Measurements from ENCODE around the gene ZNF502. TPM values are rescaled to one million over a fixed set of nuclear protein-coding genes. Genes with fewer than 3 reads are reported as not detected.

ZNF502 gene
- total RNA-seq, 2 experiments from 2014 or later = 1.9 to 2.7 TPM

GRCh38 chr3:44761424-44762169 lies 49.1 kb downstream of the ZNF502 start, which contains the start of the genes KIAA1143 and KIF15:
TSS of gene KIAA1143 (minus strand) at chr3:44761619. CDS start at chr3:44761602, 17 bp downstream.
TSS of gene KIF15 (plus strand) at chr3:44761794. CDS start at chr3:44761866, 72 bp downstream.
- peak within 1 kb of the TSS; percentile 72 to 76 for H3K27ac ChIP-seq (ENCODE audit: low read depth in 1 of 2, low read length in 2 of 2)
- peaks cover 8% of the 10 kb centered on the region for H3K9me3 Mint-ChIP-seq

GRCh38 chr3:44762170-44762677 lies 49.8 kb downstream of the ZNF502 start:
- ChIA-PET CTCF (no interaction called here), POLR2A (interaction anchor here (0.6 to 4.2 kb wide), 9 partner anchors 25 to 424 kb away, joined by 3 to 39 read pairs (median 9); partner anchors contain the start of genes EXOSC7, TCAIM, ZDHHC3 and ZNF197)
- Mint-ChIP-seq H3K4me3 (peak overlapping the region; percentile 99), H3K27ac (peak overlapping the region; percentile 94), H3K36me3 (ENCODE audit: low read depth) (peaks cover 48% of the 10 kb centered on the region), H3K9me3 (peaks cover 8% of the 10 kb centered on the region), H3K27me3 (no peaks in the 10 kb centered on the region), H3K4me1 (ENCODE audit: low read depth) (peaks cover 35% of the 10 kb centered on the region)
- Histone ChIP-seq H3K36me3 (ENCODE audit: insufficient read depth, low read length) (no peaks in the 10 kb centered on the region), H3K27ac (ENCODE audit: low read depth in 1 of 2, low read length in 2 of 2) (no peak overlapping the region), H3K4me3 (ENCODE audit: low read length) (peak overlapping the region; percentile 73), H3K9me3 (ENCODE audit: control insufficient read depth in 1 of 2, insufficient read depth in 1 of 2, low read length in 2 of 2) (peaks cover 7% of the 10 kb centered on the region in 2 experiments), H3K27me3 (ENCODE audit: control insufficient read depth in 1 of 2, insufficient read depth in 2 of 2, low read length in 2 of 2) (no peaks in the 10 kb centered on the region), H3K4me1 (ENCODE audit: insufficient read depth, low read length) (peaks cover 16% of the 10 kb centered on the region)
- DNase-seq (peak in 1 of 14 experiments; percentile 10), ATAC-seq (ENCODE audit: poor library complexity) (no peak)
- intact Hi-C loops (cut with DNase I, micrococcal nuclease) = loop anchor here in 1 of 2 experiments (2.0 to 10.0 kb wide), 4 partner anchors 50 to 1140 kb away; partner anchors contain the start of genes ANO10, ZKSCAN7 and ZNF502
- TF ChIP-seq CTCF (IDR thresholded peaks at IDR 0.05) = no peak

More at GRCh38 chr3:44761424-44762169, 49.1 kb downstream of the ZNF502 start, which contains the start of the genes KIAA1143 and KIF15:
- no peaks in the 10 kb centered on the region for H3K36me3 ChIP-seq (ENCODE audit: insufficient read depth, low read length)
- peak within 1 kb of the TSS; percentile 94 for H3K27ac Mint-ChIP-seq
- H3K27me3 Mint-ChIP-seq = no peaks in the 10 kb centered on the region
- peaks cover 16% of the 10 kb centered on the region for H3K4me1 ChIP-seq (ENCODE audit: insufficient read depth, low read length)
- no peaks in the 10 kb centered on the region for H3K27me3 ChIP-seq (ENCODE audit: control insufficient read depth in 1 of 2, insufficient read depth in 2 of 2, low read length in 2 of 2)
- no peak for TF ChIP-seq CTCF (IDR thresholded peaks at IDR 0.05)
- peaks cover 39% of the 10 kb centered on the region for H3K4me1 Mint-ChIP-seq (ENCODE audit: low read depth)
- CTCF ChIA-PET = no interaction called here
- peak within 1 kb of the TSS; percentile 99 for H3K4me3 Mint-ChIP-seq
- H3K9me3 ChIP-seq (ENCODE audit: control insufficient read depth in 1 of 2, insufficient read depth in 1 of 2, low read length in 2 of 2) = peaks cover 7% of the 10 kb centered on the region in 2 experiments
- peak within 1 kb of the TSS; percentile 73 for H3K4me3 ChIP-seq (ENCODE audit: low read length)
- H3K36me3 Mint-ChIP-seq (ENCODE audit: low read depth) = peaks cover 55% of the 10 kb centered on the region
- POLR2A ChIA-PET = interaction anchor here (0.6 to 4.2 kb wide), 10 partner anchors 26 to 423 kb away, joined by 3 to 39 read pairs (median 7); partner anchors contain the start of genes EXOSC7, TCAIM, ZDHHC3 and ZKSCAN7
- peak; percentile 92 to 99 (median 96) for DNase-seq
- ATAC-seq (ENCODE audit: poor library complexity) = peak; percentile 98
- intact Hi-C loops (cut with DNase I, micrococcal nuclease) = loop anchor here (1.0 to 10.0 kb wide), 10 partner anchors 32 to 1139 kb away; partner anchors contain the start of genes ANO10 (in 1 of the 2), TMEM42 (in 1 of the 2), ZKSCAN7 (in 1 of the 2) and ZNF445 (in 1 of the 2)

GRCh38 chr3:44762690-44763089 lies 50.2 kb downstream of the ZNF502 start:
- H3K36me3 ChIP-seq (ENCODE audit: insufficient read depth, low read length) = no peaks in the 10 kb centered on the region
- no peaks in the 10 kb centered on the region for H3K27me3 ChIP-seq (ENCODE audit: control insufficient read depth in 1 of 2, insufficient read depth in 2 of 2, low read length in 2 of 2)
- Mint-ChIP-seq H3K4me3 (peak overlapping the region; percentile 99), H3K4me1 (ENCODE audit: low read depth) (peaks cover 31% of the 10 kb centered on the region), H3K9me3 (peaks cover 4% of the 10 kb centered on the region), H3K27ac (peak overlapping the region; percentile 94), H3K27me3 (no peaks in the 10 kb centered on the region), H3K36me3 (ENCODE audit: low read depth) (peaks cover 44% of the 10 kb centered on the region)
- CTCF ChIA-PET = no interaction called here
- intact Hi-C loops (cut with DNase I, micrococcal nuclease) = loop anchor here in 1 of 2 experiments (2.0 to 10.0 kb wide), 4 partner anchors 50 to 1140 kb away; partner anchors contain the start of genes ANO10, ZKSCAN7 and ZNF502
- H3K4me1 ChIP-seq (ENCODE audit: insufficient read depth, low read length) = peaks cover 16% of the 10 kb centered on the region
- no peak overlapping the region for H3K4me3 ChIP-seq (ENCODE audit: low read length)
- DNase-seq (no peak), ATAC-seq (ENCODE audit: poor library complexity) (no peak)
- no peak for TF ChIP-seq CTCF (IDR thresholded peaks at IDR 0.05)
- POLR2A ChIA-PET = interaction anchor here (1.4 to 4.2 kb wide), 4 partner anchors 33 to 252 kb away, joined by 4 to 39 read pairs (median 16); partner anchors contain the start of genes ZNF197, ZNF501 and ZNF502
- H3K9me3 ChIP-seq (ENCODE audit: control insufficient read depth in 1 of 2, insufficient read depth in 1 of 2, low read length in 2 of 2) = peaks cover 7% of the 10 kb centered on the region in 2 experiments
- no peak overlapping the region for H3K27ac ChIP-seq (ENCODE audit: low read depth in 1 of 2, low read length in 2 of 2)
